Skin epidermis (tissue), 12 donors: ENCODE data around the gene MADD.
A peak's percentile ranks its signal among the peaks of the same experiment; 100 is the strongest.

ENCODE experiments used
- H3K27ac ChIP-seq, 21 experiments: fragments of 200-600 bp; sonication (generic) in 11 of 21; one replicate each; pipeline ENCODE4 v1.5.0; 2020; ENCODE audit warnings: mild to moderate bottlenecking in 3 of 21, inconsistent platforms in 2 of 21, moderate library complexity in 2 of 21
- H3K4me3 ChIP-seq, 7 experiments: fragments of 200-600 bp; sonication (generic) in 2 of 7; one replicate each; pipeline ENCODE4 v1.5.0; 2020; ENCODE audit warnings: inconsistent platforms in 2 of 7, mild to moderate bottlenecking in 2 of 7, moderate library complexity in 1 of 7

The MADD gene

DNA sequence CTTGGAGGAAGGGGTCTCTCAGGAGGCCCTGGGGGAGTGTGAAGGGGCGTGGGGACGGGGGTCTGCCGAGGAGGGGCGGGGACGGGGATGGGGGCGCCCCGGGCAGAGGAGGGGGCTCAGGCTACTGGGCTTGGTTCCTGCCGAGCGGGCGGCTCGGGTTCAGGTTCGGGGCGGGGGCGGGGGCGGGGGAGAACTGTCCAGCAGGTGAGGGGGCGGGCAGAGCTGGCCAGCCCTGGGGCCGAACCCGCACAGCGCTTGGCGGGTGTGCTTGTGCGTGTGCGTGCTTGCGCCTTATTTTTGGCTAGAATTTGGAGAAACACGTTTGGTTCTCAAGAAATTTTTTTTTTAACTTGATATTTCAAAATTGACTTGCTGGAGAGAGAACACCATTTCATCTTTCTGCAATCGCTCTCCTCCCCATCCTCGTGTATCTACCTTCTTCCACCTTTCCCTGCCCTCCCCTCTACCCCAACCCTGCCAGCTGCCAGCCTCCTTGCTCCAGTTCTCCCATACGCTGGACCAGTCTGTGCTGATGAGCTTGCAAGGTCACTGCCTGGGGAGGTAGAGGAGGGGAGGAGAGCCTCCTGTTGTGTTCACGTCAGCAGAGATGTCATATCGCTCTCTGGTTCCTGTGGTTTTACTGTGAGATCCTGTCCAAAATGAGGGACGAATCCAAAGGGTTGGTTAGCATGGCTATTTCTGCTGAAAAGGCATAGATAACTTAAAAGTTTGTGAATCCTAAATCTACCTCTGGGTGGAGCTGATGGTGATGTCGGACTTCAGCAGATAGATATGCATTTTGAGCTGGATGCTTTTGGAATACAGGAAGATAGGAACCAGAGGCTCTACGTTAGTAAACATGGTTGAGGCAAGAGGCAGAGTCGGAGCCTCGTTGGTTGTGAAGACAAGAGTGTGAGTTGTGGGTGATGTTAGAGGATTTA is 668 bp downstream of the MADD start:
- Histone ChIP-seq H3K4me3 (peak overlapping the region; percentile 65 to 91 (median 82)), H3K27ac (peak overlapping the region; percentile 50 to 99 (median 94))

DNA sequence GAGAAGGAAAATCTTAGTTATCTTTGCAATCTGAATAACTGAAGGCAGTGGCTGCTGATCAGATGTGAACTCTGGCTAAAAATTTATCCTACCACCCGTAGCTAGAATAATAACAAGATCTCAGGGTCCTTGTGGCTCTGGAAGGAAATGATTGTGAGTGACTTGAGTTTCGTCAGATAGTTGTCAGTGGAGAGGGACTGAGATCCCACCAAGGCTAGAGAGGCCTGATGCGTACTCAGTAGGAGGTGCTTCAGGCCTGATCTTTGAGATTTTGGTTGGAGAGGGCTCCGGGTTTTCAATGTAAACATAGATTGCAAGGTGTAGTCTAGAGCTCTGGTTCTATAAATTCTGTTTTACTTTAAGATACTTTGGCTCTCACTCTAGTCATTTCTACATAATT is 1.4 kb downstream of the MADD start:
- peak overlapping the region in 11 of 21 experiments; percentile 37 to 99 (median 93) for H3K27ac ChIP-seq

DNA sequence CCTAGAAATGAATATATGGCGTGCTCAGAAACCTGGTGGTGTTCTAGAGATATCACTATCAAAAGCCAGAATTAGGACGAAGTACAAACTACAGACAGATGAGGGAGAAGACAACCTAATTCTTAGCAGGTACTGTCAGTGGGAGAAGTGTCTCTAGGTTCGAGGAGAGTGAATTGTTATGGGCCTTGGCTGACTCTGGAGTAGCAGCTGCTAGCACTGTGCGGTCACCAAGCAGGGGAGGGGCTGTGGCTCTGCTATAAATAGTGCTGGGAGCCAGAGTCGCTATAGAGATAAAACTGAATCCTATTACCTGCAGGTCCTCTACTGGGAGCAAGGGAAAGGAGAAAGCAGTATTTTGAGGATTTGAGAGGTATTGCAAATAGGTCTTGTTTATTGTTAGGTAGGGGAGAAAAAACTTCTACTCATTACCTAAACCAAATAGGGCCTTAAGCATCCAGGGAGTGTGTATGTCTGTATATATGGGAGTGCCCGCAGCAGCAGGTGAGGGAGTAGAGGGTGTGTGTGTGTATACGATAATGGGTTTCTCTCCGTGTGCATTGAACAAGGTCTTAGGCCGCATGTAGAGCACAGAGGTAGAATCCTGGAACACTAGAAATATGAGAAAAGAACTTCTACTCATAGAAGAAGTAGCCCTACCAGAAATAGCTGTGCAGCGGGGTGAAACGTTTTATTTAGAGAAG is 2.2 kb downstream of the MADD start:
- Histone ChIP-seq H3K27ac (no peak overlapping the region), H3K4me3 (no peak overlapping the region)

More for the DNA sequence above, 1.4 kb downstream of the MADD start:
- peak overlapping the region in 3 of 7 experiments; percentile 80 to 91 (median 82) for H3K4me3 ChIP-seq

DNA sequence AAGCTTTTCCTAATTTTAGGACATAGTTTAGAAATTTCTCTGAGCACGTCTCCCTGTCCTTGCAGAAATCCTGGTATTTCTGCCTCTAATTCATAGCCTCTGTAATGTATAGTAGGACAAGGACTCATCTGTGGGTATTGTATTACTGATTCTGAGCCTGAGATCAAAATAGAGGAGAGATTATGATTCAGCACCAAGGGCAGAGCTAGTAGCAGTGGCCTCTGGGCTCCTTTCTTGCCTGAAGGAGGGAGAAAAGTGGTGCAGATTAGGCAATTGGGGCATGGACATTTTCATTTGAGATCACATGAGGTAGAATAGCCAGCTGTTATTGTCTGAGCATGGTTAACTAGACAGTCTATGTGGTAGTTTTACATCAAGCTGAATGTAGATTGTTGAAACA is 2.8 kb downstream of the MADD start:
- Histone ChIP-seq H3K4me3 (no peak overlapping the region), H3K27ac (no peak overlapping the region)

DNA sequence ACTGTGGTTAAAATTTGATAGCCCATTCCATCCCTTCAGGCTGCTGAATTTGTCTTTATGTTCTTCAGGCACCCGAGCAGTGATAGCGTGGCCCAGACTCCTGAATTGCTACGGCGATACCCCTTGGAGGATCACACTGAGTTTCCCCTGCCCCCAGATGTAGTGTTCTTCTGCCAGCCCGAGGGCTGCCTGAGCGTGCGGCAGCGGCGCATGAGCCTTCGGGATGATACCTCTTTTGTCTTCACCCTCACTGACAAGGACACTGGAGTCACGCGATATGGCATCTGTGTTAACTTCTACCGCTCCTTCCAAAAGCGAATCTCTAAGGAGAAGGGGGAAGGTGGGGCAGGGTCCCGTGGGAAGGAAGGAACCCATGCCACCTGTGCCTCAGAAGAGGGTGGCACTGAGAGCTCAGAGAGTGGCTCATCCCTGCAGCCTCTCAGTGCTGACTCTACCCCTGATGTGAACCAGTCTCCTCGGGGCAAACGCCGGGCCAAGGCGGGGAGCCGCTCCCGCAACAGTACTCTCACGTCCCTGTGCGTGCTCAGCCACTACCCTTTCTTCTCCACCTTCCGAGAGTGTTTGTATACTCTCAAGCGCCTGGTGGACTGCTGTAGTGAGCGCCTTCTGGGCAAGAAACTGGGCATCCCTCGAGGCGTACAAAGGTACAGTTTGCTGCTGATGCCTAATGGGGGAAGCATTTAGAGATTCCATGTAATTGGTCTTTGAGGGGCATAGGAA is 4.7 kb downstream of the MADD start:
- H3K27ac ChIP-seq = no peak overlapping the region
- no peak overlapping the region for H3K4me3 ChIP-seq

DNA sequence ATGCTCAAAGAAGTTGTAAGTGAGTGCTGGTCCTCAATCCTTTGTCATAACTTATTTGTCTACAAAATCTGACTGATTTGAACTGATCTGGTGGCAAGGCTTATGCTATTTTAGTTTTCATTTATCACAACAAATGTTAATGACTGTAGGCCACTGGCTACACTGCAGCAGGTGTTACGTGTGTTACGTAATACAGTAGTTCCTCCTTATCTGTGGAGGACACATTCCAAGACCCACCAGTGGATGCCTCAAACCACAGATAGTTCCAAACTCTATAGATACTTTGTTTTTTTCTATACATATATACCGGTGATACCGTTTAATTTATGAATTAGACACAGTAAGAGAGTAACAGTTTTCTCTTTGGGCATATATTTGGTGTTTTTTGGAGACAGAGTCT is 7.0 kb downstream of the MADD start:
- no peak overlapping the region for H3K27ac ChIP-seq
- H3K4me3 ChIP-seq = no peak overlapping the region

DNA sequence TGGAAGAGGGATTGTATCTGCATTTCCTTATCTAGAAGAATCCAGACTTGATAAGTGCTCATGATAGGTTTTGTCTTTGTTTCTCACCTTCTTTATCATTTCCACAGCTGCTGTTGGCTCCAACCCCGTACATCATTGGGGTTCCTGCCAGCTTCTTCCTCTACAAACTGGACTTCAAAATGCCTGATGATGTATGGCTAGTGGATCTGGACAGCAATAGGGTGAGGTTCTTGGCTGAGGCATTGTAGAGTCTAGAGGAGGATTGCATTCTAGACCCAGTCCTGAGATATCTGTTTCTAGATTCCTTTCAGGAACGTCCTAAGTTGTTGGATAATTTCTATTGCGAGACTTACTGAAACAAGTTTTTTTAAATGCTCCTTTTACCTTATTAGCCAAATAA is 8.1 kb downstream of the MADD start:
- Histone ChIP-seq H3K27ac (no peak overlapping the region), H3K4me3 (no peak overlapping the region)

DNA sequence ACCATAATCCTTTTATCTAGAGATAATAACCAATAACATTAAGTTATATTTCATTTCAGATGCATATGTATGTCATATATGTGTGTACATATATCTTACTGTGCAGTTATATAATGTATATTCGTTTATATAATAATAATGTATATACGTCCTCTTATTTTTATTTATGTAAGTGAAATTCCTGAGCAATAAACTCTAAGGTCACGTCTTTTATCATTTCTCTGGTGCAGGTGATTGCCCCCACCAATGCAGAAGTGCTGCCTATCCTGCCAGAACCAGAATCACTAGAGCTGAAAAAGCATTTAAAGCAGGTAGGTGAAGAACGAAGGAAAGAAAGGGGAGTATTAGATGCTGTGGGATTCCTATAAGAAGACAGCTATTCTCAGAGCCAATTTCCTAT is 8.8 kb downstream of the MADD start:
- no peak overlapping the region for H3K4me3 ChIP-seq
- H3K27ac ChIP-seq = no peak overlapping the region

DNA sequence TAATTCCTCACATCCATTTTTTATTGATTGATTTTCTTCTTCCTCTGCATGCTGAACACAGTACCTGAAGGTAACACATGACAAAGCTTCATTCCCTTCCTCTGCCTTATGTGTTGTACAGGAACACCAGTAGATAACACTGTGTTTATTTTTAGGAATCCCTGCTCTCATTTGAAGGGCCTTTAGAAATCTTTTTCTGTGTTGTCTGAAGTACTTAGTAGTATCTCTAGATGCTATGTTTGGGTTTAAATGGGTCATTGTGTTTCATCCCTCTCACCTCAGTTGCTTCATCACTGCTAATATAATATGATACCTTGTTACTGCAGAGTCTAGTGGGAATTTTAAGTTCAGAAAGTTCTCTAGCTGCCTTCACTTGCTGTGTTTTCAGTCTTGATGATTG is 10.2 kb downstream of the MADD start:
- H3K4me3 ChIP-seq = no peak overlapping the region
- no peak overlapping the region for H3K27ac ChIP-seq

DNA sequence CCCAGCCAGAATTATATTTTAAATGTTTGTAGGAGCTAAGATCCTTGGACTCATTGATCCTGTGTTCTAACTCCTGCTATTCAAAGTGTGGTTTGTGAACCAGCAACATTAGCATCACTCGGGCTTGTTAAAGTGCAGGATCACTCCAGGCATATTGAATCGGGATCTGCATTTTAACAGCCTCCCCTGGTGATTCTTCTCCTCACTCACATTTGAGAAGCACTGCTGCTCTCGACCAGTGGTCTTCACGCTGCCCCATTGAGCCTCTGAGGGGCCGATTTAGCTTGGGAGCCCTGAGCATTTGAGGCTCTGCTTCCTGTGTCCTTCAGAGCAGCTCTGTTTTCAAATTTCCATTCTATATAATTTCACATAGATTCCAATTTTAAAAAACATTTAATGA is 10.9 kb downstream of the MADD start:
- no peak overlapping the region for H3K27ac ChIP-seq
- no peak overlapping the region for H3K4me3 ChIP-seq

DNA sequence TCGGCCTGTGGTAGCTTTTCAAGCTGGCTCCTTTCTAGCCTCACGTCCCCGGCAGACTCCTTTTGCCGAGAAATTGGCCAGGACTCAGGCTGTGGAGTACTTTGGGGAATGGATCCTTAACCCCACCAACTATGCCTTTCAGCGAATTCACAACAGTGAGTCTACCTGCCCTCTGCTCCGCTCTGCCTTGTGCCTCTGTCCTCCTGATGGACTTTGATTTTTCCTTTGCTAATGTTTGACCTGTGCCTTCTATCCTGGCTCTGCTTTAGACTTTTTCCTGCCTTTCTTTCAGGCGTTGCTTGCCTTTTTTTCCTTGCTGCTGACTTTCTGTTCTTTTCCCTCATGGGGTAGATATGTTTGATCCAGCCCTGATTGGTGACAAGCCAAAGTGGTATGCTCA is 12.5 kb downstream of the MADD start:
- no peak overlapping the region for H3K4me3 ChIP-seq
- H3K27ac ChIP-seq = no peak overlapping the region

DNA sequence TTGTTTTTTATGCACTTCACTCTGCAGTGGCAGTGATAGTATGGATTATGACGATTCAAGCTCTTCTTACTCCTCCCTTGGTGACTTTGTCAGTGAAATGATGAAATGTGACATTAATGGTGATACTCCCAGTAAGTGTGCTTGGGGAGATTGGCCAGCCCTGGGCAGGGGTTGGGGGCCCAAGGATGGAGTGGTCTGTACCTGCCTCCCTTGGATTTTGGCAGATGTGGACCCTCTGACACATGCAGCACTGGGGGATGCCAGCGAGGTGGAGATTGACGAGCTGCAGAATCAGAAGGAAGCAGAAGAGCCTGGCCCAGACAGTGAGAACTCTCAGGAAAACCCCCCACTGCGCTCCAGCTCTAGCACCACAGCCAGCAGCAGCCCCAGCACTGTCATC is 14.2 kb downstream of the MADD start:
- Histone ChIP-seq H3K27ac (no peak overlapping the region), H3K4me3 (no peak overlapping the region)

DNA sequence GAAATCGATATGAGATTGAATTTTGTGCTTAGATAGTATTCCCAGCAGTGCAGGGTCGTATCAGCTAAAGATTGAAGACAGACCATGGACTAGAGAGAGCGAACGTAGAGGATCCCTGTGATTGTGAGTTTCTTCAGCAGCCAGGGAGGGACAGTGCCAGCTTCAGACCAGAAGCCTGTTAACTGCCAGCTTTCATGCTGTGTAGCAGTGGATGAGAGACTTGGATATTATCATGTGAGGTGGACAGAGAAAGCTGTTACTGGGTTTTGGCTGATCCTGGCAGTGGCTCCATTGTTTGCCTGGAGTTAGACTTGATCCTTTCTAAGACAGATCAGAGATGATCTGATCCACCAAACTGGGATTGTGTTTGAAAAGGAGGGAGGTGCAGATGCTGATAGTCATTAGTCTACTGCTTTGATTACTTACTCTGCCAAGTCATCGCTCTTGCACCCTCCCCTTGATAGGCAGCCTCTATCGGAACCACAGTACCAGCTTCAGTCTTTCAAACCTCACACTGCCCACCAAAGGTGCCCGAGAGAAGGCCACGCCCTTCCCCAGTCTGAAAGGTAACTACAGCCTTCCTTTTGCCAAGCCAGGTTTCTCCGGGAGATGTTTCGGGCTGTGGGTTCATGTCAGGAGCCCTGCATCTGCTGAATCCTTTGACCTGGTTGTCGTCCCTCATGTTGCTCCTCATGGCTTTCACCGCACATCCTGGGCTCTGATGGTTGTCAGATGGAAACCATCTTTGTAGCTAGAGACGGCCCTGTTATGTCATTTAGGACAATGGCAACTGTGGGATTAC is 16.2 kb downstream of the MADD start:
- Histone ChIP-seq H3K4me3 (no peak overlapping the region), H3K27ac (no peak overlapping the region)

DNA sequence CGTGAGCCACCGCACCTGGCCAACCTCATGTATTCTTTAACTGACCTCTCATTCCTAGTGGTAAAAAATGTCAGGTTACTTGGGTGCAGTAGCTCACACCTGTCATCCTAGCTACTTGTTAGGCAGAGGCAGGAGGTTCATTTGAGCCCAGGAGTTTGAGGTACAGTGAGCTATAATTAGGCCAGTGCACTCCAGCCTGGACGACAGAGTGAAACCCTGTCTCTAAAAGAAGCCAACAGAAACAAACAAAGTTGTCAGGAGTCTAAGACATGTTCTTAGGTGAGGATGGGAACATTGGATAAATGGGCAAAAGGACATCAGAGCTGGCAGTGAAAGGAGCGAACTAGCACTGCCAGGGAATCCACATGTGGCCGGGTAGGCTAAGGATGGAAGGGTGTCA is 18.1 kb downstream of the MADD start:
- no peak overlapping the region for H3K27ac ChIP-seq

DNA sequence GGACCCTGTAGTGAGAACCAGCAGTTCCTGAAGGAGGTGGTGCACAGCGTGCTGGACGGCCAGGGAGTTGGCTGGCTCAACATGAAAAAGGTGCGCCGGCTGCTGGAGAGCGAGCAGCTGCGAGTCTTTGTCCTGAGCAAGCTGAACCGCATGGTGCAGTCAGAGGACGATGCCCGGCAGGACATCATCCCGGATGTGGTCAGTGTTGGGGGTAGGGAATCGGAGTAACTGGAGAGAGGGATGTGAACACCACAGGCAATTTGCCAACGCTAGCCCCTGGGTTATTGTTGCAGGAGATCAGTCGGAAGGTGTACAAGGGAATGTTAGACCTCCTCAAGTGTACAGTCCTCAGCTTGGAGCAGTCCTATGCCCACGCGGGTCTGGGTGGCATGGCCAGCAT is 19.9 kb downstream of the MADD start:
- H3K4me3 ChIP-seq = no peak overlapping the region
- H3K27ac ChIP-seq = no peak overlapping the region

More for the DNA sequence above, 18.1 kb downstream of the MADD start:
- no peak overlapping the region for H3K4me3 ChIP-seq

DNA sequence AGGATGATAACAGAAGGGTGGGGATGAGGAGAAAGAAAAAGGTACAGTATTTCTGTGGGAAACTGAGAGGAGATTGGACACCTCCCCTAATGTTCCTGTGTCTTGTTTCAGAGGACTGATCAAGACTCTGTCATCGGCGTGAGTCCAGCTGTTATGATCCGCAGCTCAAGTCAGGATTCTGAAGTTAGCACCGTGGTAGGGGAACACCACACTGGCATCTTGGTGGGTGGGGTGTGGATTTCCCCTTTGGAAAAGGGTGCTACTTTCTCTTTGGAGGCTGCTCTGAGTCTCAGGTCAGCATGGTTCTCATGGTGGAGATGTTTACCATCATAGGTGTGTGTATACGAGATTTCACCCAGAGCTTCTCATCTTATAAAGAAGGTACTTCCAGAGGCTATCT is 25.5 kb downstream of the MADD start:
- H3K27ac ChIP-seq = no peak overlapping the region
- no peak overlapping the region for H3K4me3 ChIP-seq

DNA sequence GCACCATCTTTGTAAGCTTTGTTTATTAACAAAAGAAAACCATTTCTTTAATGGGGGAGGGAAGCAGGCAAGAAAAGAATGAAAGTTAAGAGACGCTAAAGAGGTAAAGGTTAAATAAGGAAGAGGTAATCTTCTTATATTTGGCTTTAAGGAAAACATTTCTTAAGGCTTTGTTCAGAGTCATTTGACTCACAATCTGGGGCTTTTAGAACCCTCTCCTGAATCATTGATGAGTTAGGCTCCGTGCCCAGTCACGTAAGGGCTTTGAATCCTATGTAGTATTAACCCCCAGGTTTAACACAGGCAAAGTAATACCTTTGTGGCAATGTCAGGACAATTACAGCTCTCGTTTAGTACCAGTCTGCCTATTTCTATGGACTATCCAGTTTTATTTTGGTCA is 26.1 kb downstream of the MADD start:
- no peak overlapping the region for H3K4me3 ChIP-seq
- H3K27ac ChIP-seq = no peak overlapping the region

DNA sequence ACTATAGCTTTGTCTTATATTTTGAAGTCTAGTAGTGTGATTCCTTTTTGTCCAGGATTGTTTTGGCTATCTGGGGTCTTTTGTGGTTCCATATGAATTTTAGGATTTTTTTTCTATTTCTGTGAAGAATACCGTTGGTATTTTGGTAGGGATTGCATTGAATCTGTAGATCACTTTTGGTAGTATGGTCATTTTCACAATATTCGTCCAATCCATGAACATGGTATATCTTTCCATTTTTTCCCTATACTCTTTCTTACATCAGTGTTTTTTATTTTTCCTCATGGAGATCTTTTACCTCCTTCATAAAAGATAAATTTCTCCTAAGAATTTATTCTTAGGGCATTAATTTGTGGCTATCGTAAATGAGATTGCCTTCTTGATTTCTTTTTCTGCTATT is 29.1 kb downstream of the MADD start:
- Histone ChIP-seq H3K27ac (no peak overlapping the region), H3K4me3 (no peak overlapping the region)

DNA sequence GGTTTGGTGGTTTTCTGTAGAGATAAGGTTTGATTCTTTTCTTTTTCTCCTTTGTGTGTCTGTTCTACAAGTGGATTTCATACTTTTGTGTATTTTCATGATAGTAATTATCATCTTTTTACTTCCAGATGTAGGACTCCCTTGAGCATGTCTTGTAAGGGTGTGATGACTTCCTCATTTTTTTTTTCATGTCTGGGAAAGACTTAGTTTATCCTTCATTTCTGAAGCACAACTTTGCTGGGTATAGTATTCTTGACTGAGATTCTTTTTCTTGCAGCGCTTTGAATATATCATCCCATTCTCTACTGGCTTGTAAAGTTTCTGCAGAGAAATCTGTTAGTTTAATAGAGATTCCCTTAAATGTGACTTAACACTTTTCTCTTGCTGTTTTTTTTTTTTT is 32.9 kb downstream of the MADD start:
- Histone ChIP-seq H3K4me3 (no peak overlapping the region), H3K27ac (no peak overlapping the region)
